WTC11 (cell line): ENCODE results near the gene SPACA9. TPM values are rescaled to one million over a fixed set of nuclear protein-coding genes. Genes with fewer than 3 reads are reported as not detected.

ENCODE experiments used
- ATAC-seq: fragments of 200-7000 bp; cut with Tn5 transposase; 2 replicates; pipeline ENCODE4 v1.10.0; 2021; ENCODE audit warnings: mild to moderate bottlenecking, moderate library complexity
- CTCF ChIA-PET: fragments of 300-600 bp; sonication (Branson Sonifier 250); formaldehyde crosslinking; loops from one replicate; lab custom pipeline; 2021; ENCODE audit warnings: antibody characterized with exemption; lab: Charles Lee
- POLR2A ChIA-PET: fragments of 350-600 bp; sonication (Branson Sonifier 250); formaldehyde crosslinking; loops from one replicate; lab custom pipeline; 2021; ENCODE audit warnings: antibody characterized with exemption; lab: Charles Lee
- DNase-seq: peaks from one replicate; pipeline ENCODE4 v3.0.0; 2021; ENCODE audit warnings: low spot score
- H3K27ac Mint-ChIP-seq: 2 replicates; pipeline ENCODE4 v1.8.0; 2021; ENCODE audit warnings: mixed read lengths
- H3K27me3 Mint-ChIP-seq: 2 replicates; pipeline ENCODE4 v1.8.0; 2021; ENCODE audit warnings: low read depth, mild to moderate bottlenecking, moderate library complexity, mixed read lengths
- H3K36me3 Mint-ChIP-seq: 2 replicates; pipeline ENCODE4 v1.8.0; 2021; ENCODE audit warnings: mixed read lengths
- H3K4me1 Mint-ChIP-seq: 2 replicates; pipeline ENCODE4 v1.8.0; 2022; ENCODE audit warnings: mixed read lengths
- H3K4me3 Mint-ChIP-seq: 2 replicates; pipeline ENCODE4 v1.8.0; 2021; ENCODE audit warnings: mild to moderate bottlenecking, moderate library complexity, mixed read lengths
- H3K9me3 Mint-ChIP-seq: 2 replicates; pipeline ENCODE4 v1.8.0; 2021; ENCODE audit warnings: mixed read lengths
- ETV6 ChIP-seq: sonication (generic); formaldehyde crosslinking; IDR thresholded peaks from 2 replicates; pipeline ENCODE4 v1.8.1; 2022; ENCODE audit warnings: mild to moderate bottlenecking, missing genetic modification reagents
- FOXJ3 ChIP-seq: sonication (generic); formaldehyde crosslinking; IDR thresholded peaks from 2 replicates; pipeline ENCODE4 v1.9.0; 2021; ENCODE audit warnings: missing genetic modification reagents, mild to moderate bottlenecking, borderline replicate concordance
- GRHL2 ChIP-seq: fragments of 250-450 bp; sonication (Bioruptor Pico); IDR thresholded peaks from 2 replicates; pipeline ENCODE4 v1.8.0; 2022; ENCODE audit warnings: mild to moderate bottlenecking, moderate library complexity; ENCODE audit not compliant: insufficient replicate concordance, severe bottlenecking
- KAT7 ChIP-seq: sonication (generic); formaldehyde crosslinking; IDR thresholded peaks from 2 replicates; pipeline ENCODE4 v1.8.1; 2023; ENCODE audit warnings: missing genetic modification reagents, mild to moderate bottlenecking, borderline replicate concordance
- MXD4 ChIP-seq: fragments of 250-450 bp; sonication (Bioruptor Pico); IDR thresholded peaks from 2 replicates; pipeline ENCODE4 v1.8.0; 2021; ENCODE audit warnings: mild to moderate bottlenecking, moderate library complexity, borderline replicate concordance
- NFE2L1 ChIP-seq: sonication (generic); formaldehyde crosslinking; IDR thresholded peaks from 2 replicates; pipeline ENCODE4 v1.8.1; 2023; ENCODE audit warnings: missing genetic modification reagents
- NR3C1 ChIP-seq: sonication (generic); formaldehyde crosslinking; conservative IDR thresholded peaks from 2 replicates; pipeline ENCODE4 v1.8.1; 2023; ENCODE audit warnings: low read depth, mild to moderate bottlenecking, missing genetic modification reagents
- PRRX2 ChIP-seq: fragments of 250-450 bp; sonication (Bioruptor Pico); IDR thresholded peaks from 2 replicates; pipeline ENCODE4 v1.8.0; 2021; ENCODE audit warnings: mild to moderate bottlenecking
- SP1 ChIP-seq: sonication (generic); formaldehyde crosslinking; conservative IDR thresholded peaks from 2 replicates; pipeline ENCODE4 v1.8.1; 2022; ENCODE audit warnings: missing genetic modification reagents
- total RNA-seq: library from RNA; stranded (reverse); gene quantifications from 3 replicates; pipeline ENCODE4 v1.2.3, GENCODE V29; 2021
- TF ChIP-seq, protein P1 (sequence below): fragments of 250-450 bp; sonication (Bioruptor Pico); IDR thresholded peaks from 2 replicates; pipeline ENCODE4 v1.9.0; 2021; ENCODE audit warnings: mild to moderate bottlenecking
- TF ChIP-seq, protein P2 (sequence below): sonication (generic); formaldehyde crosslinking; IDR thresholded peaks from 2 replicates; pipeline ENCODE4 v1.8.1; 2023; ENCODE audit warnings: mild to moderate bottlenecking, missing genetic modification reagents, borderline replicate concordance
- TF ChIP-seq, protein P3 (sequence below): sonication (generic); formaldehyde crosslinking; IDR thresholded peaks from 2 replicates; pipeline ENCODE4 v1.8.1; 2023; ENCODE audit warnings: mild to moderate bottlenecking, missing genetic modification reagents
- TF ChIP-seq, protein P4 (sequence below): sonication (generic); formaldehyde crosslinking; conservative IDR thresholded peaks from 2 replicates; pipeline ENCODE4 v1.8.1; 2023; ENCODE audit warnings: mild to moderate bottlenecking, low read depth, missing genetic modification reagents, moderate library complexity

SPACA9 gene
- total RNA-seq, 1 experiment from 2014 or later: 0.48 TPM

DNA sequence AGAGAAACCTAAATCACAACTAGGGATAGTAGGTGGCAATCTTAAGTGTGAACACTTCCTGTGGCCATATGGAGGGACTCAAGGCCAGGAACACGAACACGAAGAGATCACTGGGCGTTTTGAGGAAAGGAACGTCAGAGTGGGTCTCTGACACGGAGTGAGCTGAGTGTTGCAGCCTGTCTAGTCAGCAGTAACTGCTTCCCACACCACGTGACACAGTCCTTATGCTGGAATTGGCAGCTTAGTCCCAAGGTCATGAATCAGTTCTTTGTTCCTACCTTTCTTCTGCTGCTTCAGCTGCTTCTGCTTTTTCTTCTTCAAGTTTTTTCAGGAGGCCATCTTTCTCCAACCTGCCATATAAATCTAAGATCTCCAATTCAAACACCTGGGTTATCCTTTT is 18.2 kb downstream of the SPACA9 start:
- ChIA-PET POLR2A (no interaction called here), CTCF (interaction anchor here (2.1 kb wide), 1 partner anchor 48 kb away, joined by 5 read pairs; no protein-coding TSS in a partner anchor)
- no peaks in the 10 kb centered on the region for H3K9me3 Mint-ChIP-seq
- no peak overlapping the region for H3K4me3 Mint-ChIP-seq
- no peak overlapping the region for H3K27ac Mint-ChIP-seq
- H3K4me1 Mint-ChIP-seq: no peaks in the 10 kb centered on the region; the same call in 1 of the 2 replicates
- no peak for TF ChIP-seq KAT7 (CRISPR knock-in tag)
- TF ChIP-seq ETV6 (CRISPR knock-in tag): no peak
- TF ChIP-seq GRHL2 (CRISPR knock-in tag): no peak
- no peak for TF ChIP-seq SP1 (CRISPR knock-in tag)
- TF ChIP-seq, protein P1, sequence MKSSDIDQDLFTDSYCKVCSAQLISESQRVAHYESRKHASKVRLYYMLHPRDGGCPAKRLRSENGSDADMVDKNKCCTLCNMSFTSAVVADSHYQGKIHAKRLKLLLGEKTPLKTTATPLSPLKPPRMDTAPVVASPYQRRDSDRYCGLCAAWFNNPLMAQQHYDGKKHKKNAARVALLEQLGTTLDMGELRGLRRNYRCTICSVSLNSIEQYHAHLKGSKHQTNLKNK: no peak
- TF ChIP-seq, protein P2, sequence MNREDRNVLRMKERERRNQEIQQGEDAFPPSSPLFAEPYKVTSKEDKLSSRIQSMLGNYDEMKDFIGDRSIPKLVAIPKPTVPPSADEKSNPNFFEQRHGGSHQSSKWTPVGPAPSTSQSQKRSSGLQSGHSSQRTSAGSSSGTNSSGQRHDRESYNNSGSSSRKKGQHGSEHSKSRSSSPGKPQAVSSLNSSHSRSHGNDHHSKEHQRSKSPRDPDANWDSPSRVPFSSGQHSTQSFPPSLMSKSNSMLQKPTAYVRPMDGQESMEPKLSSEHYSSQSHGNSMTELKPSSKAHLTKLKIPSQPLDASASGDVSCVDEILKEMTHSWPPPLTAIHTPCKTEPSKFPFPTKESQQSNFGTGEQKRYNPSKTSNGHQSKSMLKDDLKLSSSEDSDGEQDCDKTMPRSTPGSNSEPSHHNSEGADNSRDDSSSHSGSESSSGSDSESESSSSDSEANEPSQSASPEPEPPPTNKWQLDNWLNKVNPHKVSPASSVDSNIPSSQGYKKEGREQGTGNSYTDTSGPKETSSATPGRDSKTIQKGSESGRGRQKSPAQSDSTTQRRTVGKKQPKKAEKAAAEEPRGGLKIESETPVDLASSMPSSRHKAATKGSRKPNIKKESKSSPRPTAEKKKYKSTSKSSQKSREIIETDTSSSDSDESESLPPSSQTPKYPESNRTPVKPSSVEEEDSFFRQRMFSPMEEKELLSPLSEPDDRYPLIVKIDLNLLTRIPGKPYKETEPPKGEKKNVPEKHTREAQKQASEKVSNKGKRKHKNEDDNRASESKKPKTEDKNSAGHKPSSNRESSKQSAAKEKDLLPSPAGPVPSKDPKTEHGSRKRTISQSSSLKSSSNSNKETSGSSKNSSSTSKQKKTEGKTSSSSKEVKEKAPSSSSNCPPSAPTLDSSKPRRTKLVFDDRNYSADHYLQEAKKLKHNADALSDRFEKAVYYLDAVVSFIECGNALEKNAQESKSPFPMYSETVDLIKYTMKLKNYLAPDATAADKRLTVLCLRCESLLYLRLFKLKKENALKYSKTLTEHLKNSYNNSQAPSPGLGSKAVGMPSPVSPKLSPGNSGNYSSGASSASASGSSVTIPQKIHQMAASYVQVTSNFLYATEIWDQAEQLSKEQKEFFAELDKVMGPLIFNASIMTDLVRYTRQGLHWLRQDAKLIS (CRISPR knock-in tag): no peak
- TF ChIP-seq, protein P3, sequence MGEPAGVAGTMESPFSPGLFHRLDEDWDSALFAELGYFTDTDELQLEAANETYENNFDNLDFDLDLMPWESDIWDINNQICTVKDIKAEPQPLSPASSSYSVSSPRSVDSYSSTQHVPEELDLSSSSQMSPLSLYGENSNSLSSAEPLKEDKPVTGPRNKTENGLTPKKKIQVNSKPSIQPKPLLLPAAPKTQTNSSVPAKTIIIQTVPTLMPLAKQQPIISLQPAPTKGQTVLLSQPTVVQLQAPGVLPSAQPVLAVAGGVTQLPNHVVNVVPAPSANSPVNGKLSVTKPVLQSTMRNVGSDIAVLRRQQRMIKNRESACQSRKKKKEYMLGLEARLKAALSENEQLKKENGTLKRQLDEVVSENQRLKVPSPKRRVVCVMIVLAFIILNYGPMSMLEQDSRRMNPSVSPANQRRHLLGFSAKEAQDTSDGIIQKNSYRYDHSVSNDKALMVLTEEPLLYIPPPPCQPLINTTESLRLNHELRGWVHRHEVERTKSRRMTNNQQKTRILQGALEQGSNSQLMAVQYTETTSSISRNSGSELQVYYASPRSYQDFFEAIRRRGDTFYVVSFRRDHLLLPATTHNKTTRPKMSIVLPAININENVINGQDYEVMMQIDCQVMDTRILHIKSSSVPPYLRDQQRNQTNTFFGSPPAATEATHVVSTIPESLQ (CRISPR knock-in tag): no peak
- TF ChIP-seq, protein P4, sequence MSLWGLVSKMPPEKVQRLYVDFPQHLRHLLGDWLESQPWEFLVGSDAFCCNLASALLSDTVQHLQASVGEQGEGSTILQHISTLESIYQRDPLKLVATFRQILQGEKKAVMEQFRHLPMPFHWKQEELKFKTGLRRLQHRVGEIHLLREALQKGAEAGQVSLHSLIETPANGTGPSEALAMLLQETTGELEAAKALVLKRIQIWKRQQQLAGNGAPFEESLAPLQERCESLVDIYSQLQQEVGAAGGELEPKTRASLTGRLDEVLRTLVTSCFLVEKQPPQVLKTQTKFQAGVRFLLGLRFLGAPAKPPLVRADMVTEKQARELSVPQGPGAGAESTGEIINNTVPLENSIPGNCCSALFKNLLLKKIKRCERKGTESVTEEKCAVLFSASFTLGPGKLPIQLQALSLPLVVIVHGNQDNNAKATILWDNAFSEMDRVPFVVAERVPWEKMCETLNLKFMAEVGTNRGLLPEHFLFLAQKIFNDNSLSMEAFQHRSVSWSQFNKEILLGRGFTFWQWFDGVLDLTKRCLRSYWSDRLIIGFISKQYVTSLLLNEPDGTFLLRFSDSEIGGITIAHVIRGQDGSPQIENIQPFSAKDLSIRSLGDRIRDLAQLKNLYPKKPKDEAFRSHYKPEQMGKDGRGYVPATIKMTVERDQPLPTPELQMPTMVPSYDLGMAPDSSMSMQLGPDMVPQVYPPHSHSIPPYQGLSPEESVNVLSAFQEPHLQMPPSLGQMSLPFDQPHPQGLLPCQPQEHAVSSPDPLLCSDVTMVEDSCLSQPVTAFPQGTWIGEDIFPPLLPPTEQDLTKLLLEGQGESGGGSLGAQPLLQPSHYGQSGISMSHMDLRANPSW (CRISPR knock-in tag): no peak
- H3K27me3 Mint-ChIP-seq: no peaks in the 10 kb centered on the region
- ATAC-seq: no peak
- H3K36me3 Mint-ChIP-seq: peaks cover 54% of the 10 kb centered on the region
- no peak for DNase-seq

DNA sequence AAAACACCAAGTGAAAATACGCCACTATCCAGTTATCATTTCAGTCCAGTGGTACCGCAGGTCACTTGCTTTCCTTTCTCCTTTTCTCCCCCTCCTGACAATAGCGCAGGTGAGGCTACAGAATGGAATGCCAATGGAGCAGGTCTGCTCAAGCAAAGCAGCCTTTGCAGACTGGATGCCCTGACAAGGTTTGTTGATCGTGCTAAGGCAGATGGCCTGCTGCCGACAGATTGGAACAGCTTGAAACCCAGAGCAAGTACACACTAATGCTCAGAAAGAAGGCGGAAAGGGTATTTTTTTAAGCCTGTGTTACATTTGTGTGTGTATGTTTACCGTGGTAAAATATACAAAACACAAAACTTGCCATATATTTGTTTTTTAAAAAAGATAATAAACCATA is 19.4 kb downstream of the SPACA9 start:
- ChIA-PET CTCF (interaction anchor here (0.6 kb wide), 1 partner anchor 203 kb away, joined by 3 read pairs; no protein-coding TSS in a partner anchor), POLR2A (no interaction called here)
- peaks cover 6% of the 10 kb centered on the region for H3K4me1 Mint-ChIP-seq
- no peaks in the 10 kb centered on the region for H3K27me3 Mint-ChIP-seq
- no peaks in the 10 kb centered on the region for H3K9me3 Mint-ChIP-seq
- peaks cover 58% of the 10 kb centered on the region for H3K36me3 Mint-ChIP-seq
- ATAC-seq: no peak
- no peak for DNase-seq
- H3K4me3 Mint-ChIP-seq: no peak overlapping the region
- no peak for TF ChIP-seq NR3C1
- TF ChIP-seq PRRX2 (CRISPR knock-in tag): no peak
- TF ChIP-seq FOXJ3: no peak
- no peak for TF ChIP-seq NFE2L1 (CRISPR knock-in tag)
- TF ChIP-seq MXD4 (CRISPR knock-in tag): no peak
- H3K27ac Mint-ChIP-seq: no peak overlapping the region
